H9 (cell line): Measurements from ENCODE around the gene OGFR. TPM values are rescaled to one million over a fixed set of nuclear protein-coding genes. Genes with fewer than 3 reads are reported as not detected.

ENCODE experiments used
- DNase-seq: peaks from one replicate; pipeline ENCODE4 v3.0.0-alpha.2; 2017
- H2AFZ ChIP-seq: one replicate; pipeline ENCODE4 v1.6.1; 2013; ENCODE audit warnings: mild to moderate bottlenecking, low read length, control low read depth, moderate library complexity
- H2AK5ac ChIP-seq: 2 replicates; pipeline ENCODE4 v1.6.1; 2013; ENCODE audit warnings: low read length, control low read depth, mixed read lengths; ENCODE audit not compliant: insufficient read length
- H2BK120ac ChIP-seq: one replicate; pipeline ENCODE4 v1.6.1; 2013; ENCODE audit warnings: low read depth, mild to moderate bottlenecking, low read length, control low read depth, inconsistent platforms; ENCODE audit not compliant: poor library complexity, severe bottlenecking
- H2BK12ac ChIP-seq: 2 replicates; pipeline ENCODE4 v1.6.1; 2013; ENCODE audit warnings: low read length, control low read depth, mixed read lengths, low read depth; ENCODE audit not compliant: insufficient read length
- H2BK15ac ChIP-seq: 2 replicates; pipeline ENCODE4 v1.6.1; 2013; ENCODE audit warnings: low read depth, low read length, control low read depth
- H2BK20ac ChIP-seq: one replicate; pipeline ENCODE4 v1.6.1; 2013; ENCODE audit warnings: low read depth, mild to moderate bottlenecking, low read length, control low read depth, inconsistent platforms; ENCODE audit not compliant: poor library complexity, severe bottlenecking
- H2BK5ac ChIP-seq: 2 replicates; pipeline ENCODE4 v1.6.1; 2013; ENCODE audit warnings: low read length, control low read depth, mixed read lengths; ENCODE audit not compliant: insufficient read length
- H3K14ac ChIP-seq: 2 replicates; pipeline ENCODE4 v1.6.1; 2013; ENCODE audit warnings: low read length, control low read depth; ENCODE audit not compliant: insufficient read depth
- H3K18ac ChIP-seq: 2 replicates; pipeline ENCODE4 v1.6.1; 2013; ENCODE audit warnings: low read depth, mild to moderate bottlenecking, mixed read lengths, low read length, control low read depth; ENCODE audit not compliant: insufficient read length
- H3K23ac ChIP-seq: 2 replicates; pipeline ENCODE4 v1.6.1; 2013; ENCODE audit warnings: low read length, control low read depth, mixed read lengths, low read depth; ENCODE audit not compliant: insufficient read length
- H3K23me2 ChIP-seq: 2 replicates; pipeline ENCODE4 v1.6.1; 2013; ENCODE audit warnings: low read depth, mild to moderate bottlenecking, mixed read lengths, low read length, control low read depth; ENCODE audit not compliant: insufficient read length, poor library complexity, severe bottlenecking
- H3K27ac ChIP-seq: 2 replicates; pipeline ENCODE4 v1.5.1; 2013; ENCODE audit warnings: low read length, control low read depth, mixed read lengths, low read depth; ENCODE audit not compliant: insufficient read length
- H3K27me3 ChIP-seq: 2 replicates; pipeline ENCODE4 v1.6.1; 2013; ENCODE audit warnings: low read length, control low read depth, inconsistent platforms; ENCODE audit not compliant: insufficient read depth
- H3K4ac ChIP-seq: 2 replicates; pipeline ENCODE4 v1.6.1; 2013; ENCODE audit warnings: low read depth, mild to moderate bottlenecking, control low read depth, inconsistent platforms, low read length, moderate library complexity
- H3K4me1 ChIP-seq: 2 replicates; pipeline ENCODE4 v1.6.1; 2013; ENCODE audit warnings: low read length, control low read depth, inconsistent platforms; ENCODE audit not compliant: insufficient read depth
- H3K4me2 ChIP-seq: 2 replicates; pipeline ENCODE4 v1.6.1; 2013; ENCODE audit warnings: low read length, control low read depth, mixed read lengths; ENCODE audit not compliant: insufficient read length, insufficient read depth
- H3K56ac ChIP-seq: 2 replicates; pipeline ENCODE4 v1.6.1; 2013; ENCODE audit warnings: low read depth, mild to moderate bottlenecking, mixed read lengths, low read length, control low read depth; ENCODE audit not compliant: insufficient read length
- H3K79me1 ChIP-seq: 2 replicates; pipeline ENCODE4 v1.6.1; 2013; ENCODE audit warnings: low read depth, mild to moderate bottlenecking, moderate library complexity, low read length, control low read depth, inconsistent platforms; ENCODE audit not compliant: insufficient read depth, poor library complexity, severe bottlenecking
- H3K79me2 ChIP-seq: 2 replicates; pipeline ENCODE4 v1.6.1; 2013; ENCODE audit warnings: low read length, control low read depth, inconsistent platforms; ENCODE audit not compliant: insufficient read depth
- H3K9ac ChIP-seq: 2 replicates; pipeline ENCODE4 v1.6.1; 2013; ENCODE audit warnings: low read length, control low read depth, mixed read lengths; ENCODE audit not compliant: insufficient read length; ENCODE audit errors: extremely low read depth
- H3K9me3 ChIP-seq: one replicate; pipeline ENCODE4 v1.6.1; 2013; ENCODE audit warnings: low read depth, low read length, inconsistent platforms; ENCODE audit not compliant: control insufficient read depth
- H3T11ph ChIP-seq: one replicate; pipeline ENCODE4 v1.6.1; 2013; ENCODE audit warnings: mild to moderate bottlenecking, low read length, control low read depth, inconsistent platforms
- H4K20me1 ChIP-seq: one replicate; pipeline ENCODE4 v1.6.1; 2013; ENCODE audit not compliant: control insufficient read depth, insufficient read length, insufficient read depth
- H4K5ac ChIP-seq: 2 replicates; pipeline ENCODE4 v1.6.1; 2013; ENCODE audit warnings: low read depth, mild to moderate bottlenecking, mixed read lengths, low read length, control low read depth; ENCODE audit not compliant: insufficient read length
- H4K8ac ChIP-seq: replicated peaks from 2 replicates; pipeline ENCODE4 v1.6.1; 2013; ENCODE audit warnings: low read length, control low read depth, mixed read lengths, low read depth; ENCODE audit not compliant: insufficient read length
- H4K91ac ChIP-seq: 2 replicates; pipeline ENCODE4 v1.6.1; 2013; ENCODE audit warnings: low read depth, mild to moderate bottlenecking, moderate library complexity, mixed read lengths, low read length, control low read depth; ENCODE audit not compliant: insufficient read length
- H3K27ac Mint-ChIP-seq, 3 experiments: 2 replicates in 2 of 3; 3 replicates in 1 of 3; pipeline ENCODE4 v1.8.0; 2020 to 2021; ENCODE audit warnings: mixed read lengths in 3 of 3, mild to moderate bottlenecking in 1 of 3, moderate library complexity in 1 of 3
- H3K27me3 Mint-ChIP-seq: 2 replicates; pipeline ENCODE4 v1.8.0; 2021; ENCODE audit warnings: low read depth, mild to moderate bottlenecking, moderate library complexity, mixed read lengths
- H3K36me3 Mint-ChIP-seq, 3 experiments: 2 replicates in 2 of 3; 3 replicates in 1 of 3; pipeline ENCODE4 v1.8.0; 2020 to 2021; ENCODE audit warnings: low read depth in 3 of 3, mixed read lengths in 3 of 3; ENCODE audit not compliant: insufficient read depth in 1 of 3
- H3K4me1 Mint-ChIP-seq, 2 experiments: 2 replicates each; pipeline ENCODE4 v1.8.0; 2020; ENCODE audit warnings: mixed read lengths in 2 of 2
- H3K4me3 Mint-ChIP-seq, 2 experiments: 2 replicates in 1 of 2; 3 replicates in 1 of 2; pipeline ENCODE4 v1.8.0; 2020 to 2021; ENCODE audit warnings: mild to moderate bottlenecking in 2 of 2, mixed read lengths in 2 of 2, moderate library complexity in 1 of 2
- H3K9me3 Mint-ChIP-seq, 2 experiments: 2 replicates in 1 of 2; 3 replicates in 1 of 2; pipeline ENCODE4 v1.8.0; 2020; ENCODE audit warnings: mild to moderate bottlenecking in 2 of 2, mixed read lengths in 2 of 2, moderate library complexity in 1 of 2
- CTCF ChIP-seq: fragments of 200-600 bp; sonication (generic); conservative IDR thresholded peaks from 3 replicates; pipeline ENCODE4 v1.8.0; 2021; ENCODE audit warnings: antibody characterized with exemption, mild to moderate bottlenecking
- WGBS: extraction: QIAGEN DNeasy Blood & Tissue Kit; methylation state at CpG from one replicate; pipeline ENCODE4 v1.1.7; 2013; ENCODE audit warnings: missing lambda C conversion rate, low lambda C conversion rate, mixed read lengths; ENCODE audit not compliant: insufficient read length; ENCODE audit errors: extremely low coverage; 5-methylcytosine and 5-hydroxymethylcytosine counted together
- total RNA-seq: library from RNA; stranded (reverse); gene quantifications from 2 replicates; pipeline ENCODE4 v1.2.1, GENCODE V29; 2021

The OGFR gene
- total RNA-seq, 1 experiment from 2014 or later = 33.1 TPM

GRCh38 chr20:62835931-62836861, 31.6 kb downstream of the OGFR start:
- no peak overlapping the region for H3K9ac ChIP-seq
- no peaks in the 10 kb centered on the region for H4K20me1 ChIP-seq
- no peak overlapping the region for H3T11ph ChIP-seq
- no peak overlapping the region for H2BK5ac ChIP-seq
- no peaks in the 10 kb centered on the region for H3K27me3 ChIP-seq
- no peaks in the 10 kb centered on the region for H3K27me3 Mint-ChIP-seq
- H3K23me2 ChIP-seq = no peaks in the 10 kb centered on the region
- no peak overlapping the region for H3K4ac ChIP-seq
- TF ChIP-seq CTCF = no peak
- no peak overlapping the region for H3K14ac ChIP-seq
- H2BK120ac ChIP-seq = no peak overlapping the region
- no peak overlapping the region for H3K4me3 Mint-ChIP-seq
- no peak overlapping the region for H2AK5ac ChIP-seq
- H3K4me1 ChIP-seq = peaks cover 2% of the 10 kb centered on the region; the same call in 1 of the 2 replicates
- no peaks in the 10 kb centered on the region for H3K79me2 ChIP-seq
- no peak overlapping the region for H3K27ac ChIP-seq
- H2AFZ ChIP-seq = no peak overlapping the region
- H3K18ac ChIP-seq = no peak overlapping the region
- no peaks in the 10 kb centered on the region for H3K9me3 ChIP-seq
- WGBS = no CpG with 5 or more reads among the region's 52 CpGs
- no peak for DNase-seq
- H3K36me3 Mint-ChIP-seq = peaks cover 2 to 72% (median 58%) of the 10 kb centered on the region in 3 experiments; a peak in 5 of 7 replicates
- H2BK20ac ChIP-seq = no peak overlapping the region
- no peak overlapping the region for H2BK12ac ChIP-seq
- H3K23ac ChIP-seq = no peak overlapping the region
- H3K56ac ChIP-seq = no peak overlapping the region
- H4K91ac ChIP-seq = no peak overlapping the region
- peaks cover 12 to 31% of the 10 kb centered on the region in 2 experiments for H3K4me1 Mint-ChIP-seq
- no peak overlapping the region for H2BK15ac ChIP-seq
- no peak overlapping the region for H4K8ac ChIP-seq
- H3K27ac Mint-ChIP-seq = peak overlapping the region in 2 of 3 experiments; percentile 38 to 65; a peak in 2 of 7 replicates
- no peak overlapping the region for H4K5ac ChIP-seq
- H3K9me3 Mint-ChIP-seq = 0 out of 5 replicates have a peak, but pooled peaks cover 0 to 3% of the 10 kb centered on the region in 2 experiments
- no peak overlapping the region for H3K4me2 ChIP-seq
- no peaks in the 10 kb centered on the region for H3K79me1 ChIP-seq
